Right cardiac atrium (tissue), 5 donors: Measurements from ENCODE around the gene OR52K2. TPM values are rescaled to one million over a fixed set of nuclear protein-coding genes. Genes with fewer than 3 reads are reported as not detected.

Experiments
- ATAC-seq, 2 donors: fragments of 200-7000 bp; cut with Tn5 transposase; one replicate each; pipeline versions ENCODE4 v1.8.0 to v1.9.1; 2020; ENCODE audit warnings: moderate library complexity in 2 of 2, mild to moderate bottlenecking in 1 of 2
- DNase-seq, 3 donors: peaks; one replicate each; pipeline ENCODE4 v3.0.0-alpha.2; 2020
- H3K27ac ChIP-seq: one replicate; pipeline ENCODE4 v1.5.1; 2013; ENCODE audit warnings: mild to moderate bottlenecking, low read length, control low read depth, moderate library complexity
- H3K27me3 ChIP-seq: one replicate; pipeline ENCODE4 v1.6.1; 2013; ENCODE audit not compliant: control insufficient read depth, insufficient read depth
- H3K4me1 ChIP-seq: one replicate; pipeline ENCODE4 v1.6.1; 2013; ENCODE audit warnings: low read length; ENCODE audit not compliant: control insufficient read depth, insufficient read depth
- H3K4me3 ChIP-seq: one replicate; pipeline ENCODE4 v1.5.1; 2013; ENCODE audit warnings: low read length, control low read depth
- H3K9me3 ChIP-seq: one replicate; pipeline ENCODE4 v1.6.1; 2013; ENCODE audit warnings: low read length; ENCODE audit not compliant: control insufficient read depth
- WGBS: extraction: QIAGEN DNeasy Blood & Tissue Kit; methylation state at CpG from one replicate; pipeline ENCODE4 v1.1.7; 2013; 5-methylcytosine and 5-hydroxymethylcytosine counted together
- intact Hi-C, 4 donors: fragments of 100-400 bp; cut with DNase I; formaldehyde crosslinking; loops; one replicate each; pipeline versions ENCODE4 v1.11.0 to v1.14.0; 2022 to 2023
- polyA plus RNA-seq: library from polyadenylated mRNA; stranded (reverse); fragments of 200-250 nt; gene quantifications from one replicate; pipeline ENCODE4 v1.2.3, GENCODE V29; 2013
- total RNA-seq, 4 donors: library from RNA; stranded (reverse); fragmentation: NEBNext Ultra II Directional; extraction: Animal tissue kit (Norgen Biotek cat#: 25700); gene quantifications; one replicate each; pipeline ENCODE4 v1.2.1, GENCODE V29; 2021
- donor health status: healthy with polysubstance abuse.
- donor health status: DM: no; HTN: yes; CAD: no.
- donor health status: DM: no; HTN: no; CAD: no.
- donor health status: DM: no; HTN: yes; CAD: no; lungs with severe emphysema.
- donor health status: DM: yes; HTN: yes; CAD: no.

OR52K2 gene
- total and polyA plus RNA-seq, 5 donors = 0.29 TPM; not detected in 4

GRCh38 chr11:4455419-4455818 lies 6.3 kb downstream of the OR52K2 start:
- peak; percentile 40 to 61 for ATAC-seq

GRCh38 chr11:4459500-4459899 lies 10.4 kb downstream of the OR52K2 start:
- Histone ChIP-seq H3K4me3 (no peak overlapping the region), H3K4me1 (no peaks in the 10 kb centered on the region), H3K27ac (no peak overlapping the region), H3K27me3 (no peaks in the 10 kb centered on the region), H3K9me3 (peaks cover 3% of the 10 kb centered on the region)
- DNase-seq (peak in 2 of 3 donors; percentile 29 to 72), ATAC-seq (peak; percentile 54 to 64)
- whole genome bisulfite sequencing = 45% methylated on average over 4 of the region's 4 CpGs
- intact Hi-C loops = no loop called here

More at GRCh38 chr11:4455419-4455818, 6.3 kb downstream of the OR52K2 start:
- no peaks in the 10 kb centered on the region for H3K27me3 ChIP-seq
- no peak overlapping the region for H3K27ac ChIP-seq
- H3K4me3 ChIP-seq = no peak overlapping the region
- intact Hi-C loops = no loop called here
- 21% methylated on average over 1 of the region's 1 CpG for WGBS
- DNase-seq = no peak
- no peaks in the 10 kb centered on the region for H3K9me3 ChIP-seq
- H3K4me1 ChIP-seq = no peaks in the 10 kb centered on the region

- DNase-seq (no peak), ATAC-seq (no peak)
- 66% methylated on average over 4 of the region's 4 CpGs for WGBS
- H3K4me1 ChIP-seq = no peaks in the 10 kb centered on the region
- H3K9me3 ChIP-seq = peaks cover 3% of the 10 kb centered on the region
- no peak overlapping the region for H3K4me3 ChIP-seq
- H3K27ac ChIP-seq = no peak overlapping the region
- intact Hi-C loops = no loop called here
- no peaks in the 10 kb centered on the region for H3K27me3 ChIP-seq
Observed at GRCh38 chr11:4460151-4460550, 11.1 kb downstream of the OR52K2 start.

GRCh38 chr11:4464216-4465159 lies 15.4 kb downstream of the OR52K2 start:
- no peak for DNase-seq
- WGBS = 89% methylated on average over 5 of the region's 5 CpGs
- no peaks in the 10 kb centered on the region for H3K4me1 ChIP-seq
- H3K9me3 ChIP-seq = peaks cover 3% of the 10 kb centered on the region
- H3K27ac ChIP-seq = no peak overlapping the region
- no peaks in the 10 kb centered on the region for H3K27me3 ChIP-seq
- no peak for ATAC-seq
- no peak overlapping the region for H3K4me3 ChIP-seq
- intact Hi-C loops = no loop called here

- Histone ChIP-seq H3K27me3 (no peaks in the 10 kb centered on the region), H3K4me3 (no peak overlapping the region), H3K9me3 (peaks cover 3% of the 10 kb centered on the region), H3K27ac (no peak overlapping the region), H3K4me1 (no peaks in the 10 kb centered on the region)
- 83% methylated on average over 1 of the region's 1 CpG for WGBS
- DNase-seq (no peak), ATAC-seq (no peak)
- intact Hi-C loops = no loop called here
Observed at GRCh38 chr11:4465407-4465806, 16.3 kb downstream of the OR52K2 start.

GRCh38 chr11:4466131-4466870 lies 17.2 kb downstream of the OR52K2 start:
- ATAC-seq (no peak), DNase-seq (no peak)
- intact Hi-C loops = no loop called here
- Histone ChIP-seq H3K27me3 (no peaks in the 10 kb centered on the region), H3K4me3 (no peak overlapping the region), H3K27ac (no peak overlapping the region), H3K4me1 (no peaks in the 10 kb centered on the region), H3K9me3 (peaks cover 3% of the 10 kb centered on the region)
- WGBS = 41% methylated on average over 5 of the region's 5 CpGs

GRCh38 chr11:4466871-4467442 lies 17.9 kb downstream of the OR52K2 start:
- intact Hi-C loops = no loop called here
- no peaks in the 10 kb centered on the region for H3K4me1 ChIP-seq
- peaks cover 3% of the 10 kb centered on the region for H3K9me3 ChIP-seq
- no peak for DNase-seq
- no peaks in the 10 kb centered on the region for H3K27me3 ChIP-seq
- no peak for ATAC-seq
- no peak overlapping the region for H3K27ac ChIP-seq
- no peak overlapping the region for H3K4me3 ChIP-seq

- 67% methylated on average over 3 of the region's 3 CpGs for WGBS
- peaks cover 3% of the 10 kb centered on the region for H3K9me3 ChIP-seq
- ATAC-seq = no peak
- H3K4me3 ChIP-seq = no peak overlapping the region
- DNase-seq = no peak
- intact Hi-C loops = no loop called here
- H3K27ac ChIP-seq = no peak overlapping the region
- H3K27me3 ChIP-seq = no peaks in the 10 kb centered on the region
- no peaks in the 10 kb centered on the region for H3K4me1 ChIP-seq
Observed at GRCh38 chr11:4467811-4468606, 18.9 kb downstream of the OR52K2 start.

- H3K9me3 ChIP-seq = no peaks in the 10 kb centered on the region
- DNase-seq = no peak
- no peaks in the 10 kb centered on the region for H3K27me3 ChIP-seq
- no peak overlapping the region for H3K27ac ChIP-seq
- 65% methylated on average over 1 of the region's 1 CpG for WGBS
- no peak for ATAC-seq
- no peaks in the 10 kb centered on the region for H3K4me1 ChIP-seq
- no peak overlapping the region for H3K4me3 ChIP-seq
- intact Hi-C loops = no loop called here
Observed at GRCh38 chr11:4479644-4480043, 30.5 kb downstream of the OR52K2 start.

- WGBS = 73% methylated on average over 4 of the region's 4 CpGs
- Histone ChIP-seq H3K4me1 (no peaks in the 10 kb centered on the region), H3K9me3 (no peaks in the 10 kb centered on the region), H3K27me3 (no peaks in the 10 kb centered on the region), H3K4me3 (no peak overlapping the region), H3K27ac (no peak overlapping the region)
- DNase-seq = no peak
- intact Hi-C loops = no loop called here
- no peak for ATAC-seq
Observed at GRCh38 chr11:4480577-4481239, 31.6 kb downstream of the OR52K2 start.
